ENCODE measurements around the gene TMEM272. TPM values are rescaled to one million over a fixed set of nuclear protein-coding genes. Genes with fewer than 3 reads are reported as not detected.

TMEM272 gene
- total and polyA plus RNA-seq, 2 experiments from 2014 or later = not detected

GRCh38 chr13:51823863-51824262, 21.1 kb downstream of the TMEM272 start:
- H3K4me3 ChIP-seq = no peak overlapping the region
- 32 to 36% methylated on average over 2 of the region's 2 CpGs for WGBS, 2 experiments (ENCODE audit: low coverage in 1 of 2, low lambda C conversion rate in 2 of 2, missing lambda C conversion rate in 2 of 2)
- in situ Hi-C loops (cut with MboI) = loop anchor here (10.0 kb wide), 1 partner anchor 311 kb away; no protein-coding TSS in a partner anchor
- H3K27me3 ChIP-seq (replicated peaks; ENCODE audit: insufficient read depth) = peaks cover 40% of the 10 kb centered on the region
- H2AFZ ChIP-seq = no peak overlapping the region
- no peak overlapping the region for H3K27ac ChIP-seq
- no peaks in the 10 kb centered on the region for H3K79me2 ChIP-seq (ENCODE audit: insufficient read depth)
- H3K36me3 ChIP-seq (ENCODE audit: low read depth) = no peaks in the 10 kb centered on the region
- H3K4me2 ChIP-seq (ENCODE audit: unreplicated experiment) = no peak overlapping the region
- H3K4me1 ChIP-seq (ENCODE audit: insufficient read depth) = peaks cover 10% of the 10 kb centered on the region
- no peak for DNase-seq
- TF ChIP-seq EZH2phosphoT487 (IDR thresholded peaks at IDR 0.05; ENCODE audit: insufficient read depth, low read depth) (no peak), EZH2 (IDR thresholded peaks at IDR 0.05; ENCODE audit: insufficient read depth, poor library complexity, severe bottlenecking) (no peak)
- H3K9me2 ChIP-seq (ENCODE audit: insufficient read depth) = no peaks in the 10 kb centered on the region
- H3F3A ChIP-seq (ENCODE audit: insufficient read depth) = peaks cover 7% of the 10 kb centered on the region; the same call in 1 of the 2 replicates
- no peak overlapping the region for H3K9ac ChIP-seq
- no peaks in the 10 kb centered on the region for H4K20me1 ChIP-seq (ENCODE audit: insufficient read depth)
- H3K9me3 ChIP-seq (ENCODE audit: low read depth) = no peaks in the 10 kb centered on the region

GRCh38 chr13:51823359-51823758, 21.6 kb downstream of the TMEM272 start:
- Histone ChIP-seq H4K20me1 (ENCODE audit: insufficient read depth) (no peaks in the 10 kb centered on the region), H3K4me1 (ENCODE audit: insufficient read depth) (peaks cover 10% of the 10 kb centered on the region), H3K36me3 (ENCODE audit: low read depth) (no peaks in the 10 kb centered on the region), H3K4me3 (no peak overlapping the region), H3K9me3 (ENCODE audit: low read depth) (no peaks in the 10 kb centered on the region), H3F3A (ENCODE audit: insufficient read depth) (peaks cover 7% of the 10 kb centered on the region; the same call in 1 of the 2 replicates), H3K9ac (no peak overlapping the region), H3K27ac (no peak overlapping the region), H3K4me2 (ENCODE audit: unreplicated experiment) (no peak overlapping the region), H3K79me2 (ENCODE audit: insufficient read depth) (no peaks in the 10 kb centered on the region), H3K27me3 (replicated peaks; ENCODE audit: insufficient read depth) (peaks cover 41% of the 10 kb centered on the region), H3K9me2 (ENCODE audit: insufficient read depth) (no peaks in the 10 kb centered on the region), H2AFZ (no peak overlapping the region)
- TF ChIP-seq EZH2phosphoT487 (IDR thresholded peaks at IDR 0.05; ENCODE audit: insufficient read depth, low read depth) = no peak
- TF ChIP-seq EZH2 (IDR thresholded peaks at IDR 0.05; ENCODE audit: insufficient read depth, poor library complexity, severe bottlenecking) = no peak
- in situ Hi-C loops (cut with MboI) = loop anchor here (10.0 kb wide), 1 partner anchor 311 kb away; no protein-coding TSS in a partner anchor
- 69 to 84% methylated on average over 2 of the region's 2 CpGs for WGBS, 2 experiments (ENCODE audit: low coverage in 1 of 2, low lambda C conversion rate in 2 of 2, missing lambda C conversion rate in 2 of 2)
- DNase-seq = no peak

GRCh38 chr13:51822106-51822815, 22.7 kb downstream of the TMEM272 start:
- in situ Hi-C loops (cut with MboI) = loop anchor here (10.0 kb wide), 1 partner anchor 313 kb away; no protein-coding TSS in a partner anchor
- WGBS, 2 experiments (ENCODE audit: low coverage in 1 of 2, low lambda C conversion rate in 2 of 2, missing lambda C conversion rate in 2 of 2) = 80 to 86% methylated on average over 13 of the region's 13 CpGs
- DNase-seq = no peak

GRCh38 chr13:51821606-51822005, 23.4 kb downstream of the TMEM272 start:
- peaks cover 7% of the 10 kb centered on the region; the same call in 1 of the 2 replicates for H3F3A ChIP-seq (ENCODE audit: insufficient read depth)
- DNase-seq = no peak
- H3K27ac ChIP-seq = no peak overlapping the region
- no peaks in the 10 kb centered on the region for H3K36me3 ChIP-seq (ENCODE audit: low read depth)
- TF ChIP-seq EZH2phosphoT487 (IDR thresholded peaks at IDR 0.05; ENCODE audit: insufficient read depth, low read depth) (no peak), EZH2 (IDR thresholded peaks at IDR 0.05; ENCODE audit: insufficient read depth, poor library complexity, severe bottlenecking) (no peak)
- H3K4me1 ChIP-seq (ENCODE audit: insufficient read depth) = peaks cover 10% of the 10 kb centered on the region
- in situ Hi-C loops (cut with MboI) = loop anchor here (10.0 kb wide), 1 partner anchor 313 kb away; no protein-coding TSS in a partner anchor
- no peaks in the 10 kb centered on the region for H3K9me3 ChIP-seq (ENCODE audit: low read depth)
- no peak overlapping the region for H2AFZ ChIP-seq
- H3K27me3 ChIP-seq (replicated peaks; ENCODE audit: insufficient read depth) = peaks cover 38% of the 10 kb centered on the region
- H3K4me2 ChIP-seq (ENCODE audit: unreplicated experiment) = no peak overlapping the region
- WGBS, 2 experiments (ENCODE audit: low coverage in 1 of 2, low lambda C conversion rate in 2 of 2, missing lambda C conversion rate in 2 of 2) = 63 to 75% methylated on average over 2 of the region's 2 CpGs
- no peaks in the 10 kb centered on the region for H4K20me1 ChIP-seq (ENCODE audit: insufficient read depth)
- H3K4me3 ChIP-seq = no peak overlapping the region
- no peak overlapping the region for H3K9ac ChIP-seq
- H3K9me2 ChIP-seq (ENCODE audit: insufficient read depth) = no peaks in the 10 kb centered on the region
- no peaks in the 10 kb centered on the region for H3K79me2 ChIP-seq (ENCODE audit: insufficient read depth)

More at GRCh38 chr13:51822106-51822815, 22.7 kb downstream of the TMEM272 start:
- TF ChIP-seq EZH2 (IDR thresholded peaks at IDR 0.05; ENCODE audit: insufficient read depth, poor library complexity, severe bottlenecking) (no peak), EZH2phosphoT487 (IDR thresholded peaks at IDR 0.05; ENCODE audit: insufficient read depth, low read depth) (no peak)
- no peak overlapping the region for H3K4me2 ChIP-seq (ENCODE audit: unreplicated experiment)
- H3K9ac ChIP-seq = no peak overlapping the region
- H3K27me3 ChIP-seq (replicated peaks; ENCODE audit: insufficient read depth) = peaks cover 37% of the 10 kb centered on the region
- no peaks in the 10 kb centered on the region for H3K79me2 ChIP-seq (ENCODE audit: insufficient read depth)
- peaks cover 7% of the 10 kb centered on the region; the same call in 1 of the 2 replicates for H3F3A ChIP-seq (ENCODE audit: insufficient read depth)
- no peak overlapping the region for H3K27ac ChIP-seq
- no peaks in the 10 kb centered on the region for H3K9me2 ChIP-seq (ENCODE audit: insufficient read depth)
- no peaks in the 10 kb centered on the region for H4K20me1 ChIP-seq (ENCODE audit: insufficient read depth)
- no peaks in the 10 kb centered on the region for H3K9me3 ChIP-seq (ENCODE audit: low read depth)
- H2AFZ ChIP-seq = no peak overlapping the region
- peaks cover 10% of the 10 kb centered on the region for H3K4me1 ChIP-seq (ENCODE audit: insufficient read depth)
- no peaks in the 10 kb centered on the region for H3K36me3 ChIP-seq (ENCODE audit: low read depth)
- H3K4me3 ChIP-seq = no peak overlapping the region
